Psoas muscle (tissue), 8 donors: Measurements from ENCODE around the gene IRAK3. TPM values are rescaled to one million over a fixed set of nuclear protein-coding genes. Genes with fewer than 3 reads are reported as not detected.
"Not testable (repeated sequence)": the region's sequence is repeated elsewhere in the genome, so short reads cannot be mapped to it uniquely, and the experiment has no call there.

ENCODE experiments used
- ATAC-seq, 4 donors: fragments of 200-7000 bp; cut with Tn5 transposase; one replicate each; pipeline ENCODE4 v1.9.1; 2020; ENCODE audit warnings: moderate library complexity in 3 of 4, mild to moderate bottlenecking in 2 of 4
- DNase-seq, 2 donors: peaks; one replicate each; pipeline ENCODE4 v3.0.0-alpha.2; 2020
- H3K27ac ChIP-seq: fragments of 200-600 bp; one replicate; pipeline ENCODE4 v1.8.0; 2022
- H3K27me3 ChIP-seq, 3 donors: fragments of 200-600 bp in 1 of 3; one replicate each; pipeline versions ENCODE4 v1.6.1 to v1.8.0; 2013 to 2022; ENCODE audit warnings: low read length in 2 of 3, mild to moderate bottlenecking in 2 of 3, moderate library complexity in 1 of 3; ENCODE audit not compliant: insufficient read depth in 3 of 3
- H3K36me3 ChIP-seq, 2 donors: fragments of 200-600 bp in 1 of 2; one replicate each; pipeline versions ENCODE4 v1.6.1 to v1.8.0; 2013 to 2022; ENCODE audit warnings: low read depth in 1 of 2, mild to moderate bottlenecking in 1 of 2, moderate library complexity in 1 of 2; ENCODE audit not compliant: insufficient read depth in 1 of 2
- H3K4me1 ChIP-seq: fragments of 200-600 bp; one replicate; pipeline ENCODE4 v1.8.0; 2022
- H3K4me3 ChIP-seq: fragments of 200-600 bp; one replicate; pipeline ENCODE4 v1.8.0; 2022; ENCODE audit warnings: mild to moderate bottlenecking
- H3K9me3 ChIP-seq: fragments of 200-600 bp; one replicate; pipeline ENCODE4 v1.8.0; 2022
- CTCF ChIP-seq: fragments of 200-600 bp; IDR thresholded peaks from one replicate; pipeline ENCODE4 v1.8.0; 2022; ENCODE audit warnings: antibody characterized with exemption
- WGBS, 3 donors: extraction: QIAGEN DNeasy Blood & Tissue Kit; methylation state at CpG; one replicate each; pipeline versions ENCODE4 v1.1.6 to v1.1.7; 2013; 5-methylcytosine and 5-hydroxymethylcytosine counted together
- intact Hi-C, 2 donors: fragments of 100-400 bp; cut with DNase I; formaldehyde crosslinking; loops; one replicate each; pipeline versions ENCODE4 v1.11.0 to v1.14.2; 2022
- polyA plus RNA-seq, 3 donors: library from polyadenylated mRNA; stranded (reverse); fragments of 200-250 nt; gene quantifications; one replicate each; pipeline ENCODE4 v1.2.3, GENCODE V29; 2013
- total RNA-seq, 4 donors: library from RNA; stranded (reverse); fragmentation: NEBNext Ultra II Directional in 2 of 4; extraction: Animal tissue kit (Norgen Biotek cat#: 25700) in 2 of 4; gene quantifications; one replicate each; pipeline versions ENCODE4 v1.2.1 to v1.2.4, GENCODE V29; 2021 to 2023
- donor health status: healthy with polysubstance abuse.
- donor health status: DM: no; HTN: no; CAD: no; lungs with moderate emphysema.
- donor health status: Bipolar disorder and iron deficiency.
- donor health status: healthy.
- donor health status: DM: yes; HTN: yes; CAD: no.
- donor health status: DM: no; HTN: no; CAD: no.
- donor health status: DM: no; HTN: no; CAD: no.
- donor health status: DM: yes; HTN: yes; CAD: no.

The IRAK3 gene
- total and polyA plus RNA-seq, 7 donors = 0.97 to 4.0 (median 2.2) TPM

GRCh38 chr12:66176105-66176900 lies 12.7 kb upstream of the IRAK3 start:
- DNase-seq = no peak
- Histone ChIP-seq H3K4me1 (no peaks in the 10 kb centered on the region), H3K4me3 (no peak overlapping the region), H3K9me3 (no peaks in the 10 kb centered on the region), H3K36me3 (no peaks in the 10 kb centered on the region), H3K27ac (no peak overlapping the region), H3K27me3 (peaks cover 0 to 14% (median 0%) of the 10 kb centered on the region in 3 donors)
- 62 to 73% (median 70%) methylated on average over 1 of the region's 1 CpG for WGBS, 3 donors
- intact Hi-C loops = no loop called here
- no peak for ATAC-seq
- no peak for TF ChIP-seq CTCF

GRCh38 chr12:66182956-66183355 lies 6.1 kb upstream of the IRAK3 start:
- peaks cover 0 to 45% (median 9%) of the 10 kb centered on the region in 3 donors for H3K27me3 ChIP-seq
- no peak overlapping the region for H3K27ac ChIP-seq
- 65 to 69% (median 69%) methylated on average over 3 of the region's 3 CpGs for WGBS, 3 donors
- DNase-seq (no peak), ATAC-seq (no peak)
- intact Hi-C loops = no loop called here
- TF ChIP-seq CTCF = no peak
- no peaks in the 10 kb centered on the region for H3K9me3 ChIP-seq
- no peaks in the 10 kb centered on the region for H3K36me3 ChIP-seq
- H3K4me3 ChIP-seq = no peak overlapping the region
- no peaks in the 10 kb centered on the region for H3K4me1 ChIP-seq

GRCh38 chr12:66184822-66185221 lies 4.2 kb upstream of the IRAK3 start:
- H3K27ac ChIP-seq, H3K4me1 ChIP-seq, ATAC-seq, intact Hi-C loops, H3K36me3 ChIP-seq, H3K4me3 ChIP-seq, H3K9me3 ChIP-seq, DNase-seq: not testable (repeated sequence)
- 86 to 93% (median 89%) methylated on average over 2 to 3 of the region's 3 CpGs for WGBS, 3 donors
- H3K27me3 ChIP-seq = peaks cover 5 to 52% (median 9%) of the 10 kb centered on the region in 3 donors

- DNase-seq (no peak), ATAC-seq (no peak)
- TF ChIP-seq CTCF = no peak
- Histone ChIP-seq H3K4me3 (no peak overlapping the region), H3K4me1 (no peaks in the 10 kb centered on the region), H3K36me3 (no peaks in the 10 kb centered on the region), H3K9me3 (no peaks in the 10 kb centered on the region), H3K27me3 (peaks cover 5 to 52% (median 9%) of the 10 kb centered on the region in 3 donors), H3K27ac (no peak overlapping the region)
- 74 to 84% (median 80%) methylated on average over 2 of the region's 2 CpGs for WGBS, 3 donors
- intact Hi-C loops = no loop called here
These were observed 2.0 kb upstream of the IRAK3 start for GRCh38 chr12:66187036-66187435.

- Histone ChIP-seq H3K27me3 (peaks cover 2 to 50% (median 5%) of the 10 kb centered on the region in 3 donors), H3K4me1 (no peaks in the 10 kb centered on the region), H3K27ac (no peak overlapping the region), H3K4me3 (no peak overlapping the region), H3K36me3 (no peaks in the 10 kb centered on the region), H3K9me3 (no peaks in the 10 kb centered on the region)
- WGBS, 3 donors = 92 to 97% (median 92%) methylated on average over 4 of the region's 4 CpGs
- DNase-seq (no peak), ATAC-seq (no peak)
- TF ChIP-seq CTCF = no peak
- intact Hi-C loops = no loop called here
These were observed 1.2 kb upstream of the IRAK3 start for GRCh38 chr12:66187821-66188220.
